DND-41 (cell line): ENCODE data around the gene PIGC.

ENCODE experiments used
- EZH2 ChIP-seq: IDR thresholded peaks from 3 replicates; pipeline ENCODE4 v1.6.1; 2012; ENCODE audit warnings: borderline replicate concordance, low read depth, mild to moderate bottlenecking, moderate library complexity, low read length, inconsistent platforms; ENCODE audit not compliant: severe bottlenecking
- TF ChIP-seq, protein P1 (sequence below): IDR thresholded peaks from 2 replicates; pipeline ENCODE4 v1.5.1; 2012; ENCODE audit warnings: borderline replicate concordance, low read length, moderate library complexity, mild to moderate bottlenecking; ENCODE audit not compliant: poor library complexity, severe bottlenecking; ENCODE audit errors: extremely low read depth

DNA sequence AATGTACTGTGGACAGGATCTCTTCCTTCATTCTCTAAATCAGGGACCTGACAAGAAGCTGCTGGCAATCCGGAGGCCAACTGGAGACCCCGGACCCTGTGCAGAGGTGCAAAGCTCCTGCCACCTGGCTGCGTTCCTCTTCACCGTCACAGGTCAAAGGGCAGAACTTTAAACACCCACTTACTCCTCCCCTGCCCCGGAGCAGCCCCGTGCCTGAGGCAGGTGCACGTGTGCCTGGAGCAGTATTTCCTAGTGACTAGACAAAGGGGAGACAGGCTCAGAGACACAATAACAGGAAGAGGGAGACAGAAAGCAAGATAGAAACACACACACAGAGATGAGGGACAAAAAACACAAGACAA is 6.6 kb upstream of the PIGC start:
- TF ChIP-seq, protein P1, sequence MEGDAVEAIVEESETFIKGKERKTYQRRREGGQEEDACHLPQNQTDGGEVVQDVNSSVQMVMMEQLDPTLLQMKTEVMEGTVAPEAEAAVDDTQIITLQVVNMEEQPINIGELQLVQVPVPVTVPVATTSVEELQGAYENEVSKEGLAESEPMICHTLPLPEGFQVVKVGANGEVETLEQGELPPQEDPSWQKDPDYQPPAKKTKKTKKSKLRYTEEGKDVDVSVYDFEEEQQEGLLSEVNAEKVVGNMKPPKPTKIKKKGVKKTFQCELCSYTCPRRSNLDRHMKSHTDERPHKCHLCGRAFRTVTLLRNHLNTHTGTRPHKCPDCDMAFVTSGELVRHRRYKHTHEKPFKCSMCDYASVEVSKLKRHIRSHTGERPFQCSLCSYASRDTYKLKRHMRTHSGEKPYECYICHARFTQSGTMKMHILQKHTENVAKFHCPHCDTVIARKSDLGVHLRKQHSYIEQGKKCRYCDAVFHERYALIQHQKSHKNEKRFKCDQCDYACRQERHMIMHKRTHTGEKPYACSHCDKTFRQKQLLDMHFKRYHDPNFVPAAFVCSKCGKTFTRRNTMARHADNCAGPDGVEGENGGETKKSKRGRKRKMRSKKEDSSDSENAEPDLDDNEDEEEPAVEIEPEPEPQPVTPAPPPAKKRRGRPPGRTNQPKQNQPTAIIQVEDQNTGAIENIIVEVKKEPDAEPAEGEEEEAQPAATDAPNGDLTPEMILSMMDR, result no peak
- no peak for TF ChIP-seq EZH2
